ENCODE results near the gene PAPPA. TPM values are rescaled to one million over a fixed set of nuclear protein-coding genes. Genes with fewer than 3 reads are reported as not detected.

PAPPA gene
- total RNA-seq, 1 experiment from 2014 or later = 0.17 TPM

DNA sequence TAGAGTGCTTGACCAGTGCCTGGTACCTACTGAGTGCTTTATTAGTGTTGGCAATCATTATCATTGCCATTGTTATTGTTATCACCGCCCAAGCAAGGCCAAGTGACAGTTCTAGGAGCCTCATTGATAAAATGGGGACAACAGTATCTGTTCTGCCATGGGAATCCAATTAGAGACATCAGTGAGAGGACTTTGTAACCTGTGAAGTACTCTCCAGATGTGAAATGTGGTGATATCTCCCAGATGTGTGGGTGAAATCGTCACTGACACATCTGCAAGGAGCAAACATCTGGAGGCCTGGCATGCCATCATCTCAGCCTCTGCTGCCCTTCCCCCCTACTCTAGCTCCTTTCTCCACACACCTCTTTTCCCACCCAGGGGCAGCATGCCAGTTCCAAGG, 260.8 kb downstream of the PAPPA start:
- Mint-ChIP-seq H3K27ac (no peak overlapping the region; a peak in 1 of 7 replicates), H3K27me3 (ENCODE audit: low read depth) (no peaks in the 10 kb centered on the region)
- H4K8ac ChIP-seq (replicated peaks; ENCODE audit: insufficient read length, low read depth, low read length) = no peak overlapping the region

More for the DNA sequence above, 260.8 kb downstream of the PAPPA start:
- H3K27ac ChIP-seq (ENCODE audit: insufficient read length, low read depth, low read length) = no peak overlapping the region
- TF ChIP-seq, protein P1, sequence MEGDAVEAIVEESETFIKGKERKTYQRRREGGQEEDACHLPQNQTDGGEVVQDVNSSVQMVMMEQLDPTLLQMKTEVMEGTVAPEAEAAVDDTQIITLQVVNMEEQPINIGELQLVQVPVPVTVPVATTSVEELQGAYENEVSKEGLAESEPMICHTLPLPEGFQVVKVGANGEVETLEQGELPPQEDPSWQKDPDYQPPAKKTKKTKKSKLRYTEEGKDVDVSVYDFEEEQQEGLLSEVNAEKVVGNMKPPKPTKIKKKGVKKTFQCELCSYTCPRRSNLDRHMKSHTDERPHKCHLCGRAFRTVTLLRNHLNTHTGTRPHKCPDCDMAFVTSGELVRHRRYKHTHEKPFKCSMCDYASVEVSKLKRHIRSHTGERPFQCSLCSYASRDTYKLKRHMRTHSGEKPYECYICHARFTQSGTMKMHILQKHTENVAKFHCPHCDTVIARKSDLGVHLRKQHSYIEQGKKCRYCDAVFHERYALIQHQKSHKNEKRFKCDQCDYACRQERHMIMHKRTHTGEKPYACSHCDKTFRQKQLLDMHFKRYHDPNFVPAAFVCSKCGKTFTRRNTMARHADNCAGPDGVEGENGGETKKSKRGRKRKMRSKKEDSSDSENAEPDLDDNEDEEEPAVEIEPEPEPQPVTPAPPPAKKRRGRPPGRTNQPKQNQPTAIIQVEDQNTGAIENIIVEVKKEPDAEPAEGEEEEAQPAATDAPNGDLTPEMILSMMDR (conservative IDR thresholded peaks at IDR 0.05) = no peak
- H4K5ac ChIP-seq (ENCODE audit: insufficient read length, low read depth, low read length) = no peak overlapping the region
- no peak overlapping the region for H2AFZ ChIP-seq (ENCODE audit: low read length)
- no peak overlapping the region for H3K23ac ChIP-seq (ENCODE audit: insufficient read length, low read depth, low read length)
- H2BK15ac ChIP-seq (ENCODE audit: low read depth, low read length) = no peak overlapping the region
- no peaks in the 10 kb centered on the region for H3K27me3 ChIP-seq (ENCODE audit: insufficient read depth, low read length)
- no peak overlapping the region for H3K18ac ChIP-seq (ENCODE audit: insufficient read length, low read depth, low read length)
- no CpG with 5 or more reads among the region's 2 CpGs for WGBS (ENCODE audit: extremely low coverage, insufficient read length, low lambda C conversion rate)
- no peaks in the 10 kb centered on the region for H3K9me3 ChIP-seq (ENCODE audit: control insufficient read depth, low read depth, low read length)
- no peak overlapping the region for H3K56ac ChIP-seq (ENCODE audit: insufficient read length, low read depth, low read length)
- H4K91ac ChIP-seq (ENCODE audit: insufficient read length, low read depth, low read length) = no peak overlapping the region
- H3K14ac ChIP-seq (ENCODE audit: insufficient read depth, low read length) = no peak overlapping the region
- no peak for DNase-seq
- H2BK20ac ChIP-seq (ENCODE audit: low read depth, low read length, poor library complexity, severe bottlenecking) = no peak overlapping the region
- H3K4ac ChIP-seq (ENCODE audit: low read depth, low read length) = no peak overlapping the region
- no peak overlapping the region for H3K4me2 ChIP-seq (ENCODE audit: insufficient read depth, insufficient read length, low read length)
- H3K4me1 ChIP-seq (ENCODE audit: insufficient read depth, low read length) = no peaks in the 10 kb centered on the region
- no peaks in the 10 kb centered on the region for H3K79me2 ChIP-seq (ENCODE audit: insufficient read depth, low read length)
- no peaks in the 10 kb centered on the region for H3K79me1 ChIP-seq (ENCODE audit: insufficient read depth, low read depth, low read length, poor library complexity, severe bottlenecking)
- H3T11ph ChIP-seq (ENCODE audit: low read length) = no peak overlapping the region
- H2BK12ac ChIP-seq (ENCODE audit: insufficient read length, low read depth, low read length) = no peak overlapping the region
- H3K9ac ChIP-seq (ENCODE audit: extremely low read depth, insufficient read length, low read length) = no peak overlapping the region
- no peaks in the 10 kb centered on the region for H3K36me3 Mint-ChIP-seq (ENCODE audit: insufficient read depth in 1 of 3, low read depth in 3 of 3)
- no peak overlapping the region for H3K4me3 Mint-ChIP-seq
- no peak overlapping the region for H2BK5ac ChIP-seq (ENCODE audit: insufficient read length, low read length)
- H3K4me1 Mint-ChIP-seq = no peaks in the 10 kb centered on the region
- H3K23me2 ChIP-seq (ENCODE audit: insufficient read length, low read depth, low read length, poor library complexity, severe bottlenecking) = no peaks in the 10 kb centered on the region
- no peak overlapping the region for H2AK5ac ChIP-seq (ENCODE audit: insufficient read length, low read length)
- no peaks in the 10 kb centered on the region for H4K20me1 ChIP-seq (ENCODE audit: control insufficient read depth, insufficient read depth, insufficient read length)
- no peak overlapping the region for H2BK120ac ChIP-seq (ENCODE audit: low read depth, low read length, poor library complexity, severe bottlenecking)
- H3K9me3 Mint-ChIP-seq = no peaks in the 10 kb centered on the region

All from H9 (cell line).